ENCODE data around the gene TEX35.

TEX35 gene

GRCh38 chr1:178516110-178516509 lies 3.2 kb downstream of the TEX35 start:
- Histone ChIP-seq H3K27ac (no peak overlapping the region), H3K9ac (ENCODE audit: insufficient read length) (no peak overlapping the region), H3K36me3 (ENCODE audit: insufficient read depth, low read length) (no peaks in the 10 kb centered on the region), H3K4me3 (no peak overlapping the region), H3K9me3 (ENCODE audit: low read depth, low read length) (no peaks in the 10 kb centered on the region)
- DNase-seq (ENCODE audit: low read depth, low spot score) = no peak
- TF ChIP-seq FOXP2 (optimal IDR thresholded peaks at IDR 0.05; ENCODE audit: control extremely low read depth, extremely low read length, insufficient read depth) (no peak), EZH2 (IDR thresholded peaks at IDR 0.05) (no peak), POLR2AphosphoS5 (IDR thresholded peaks at IDR 0.05; ENCODE audit: borderline replicate concordance, low read depth, low read length) (no peak)

- TF ChIP-seq POLR2AphosphoS5 (IDR thresholded peaks at IDR 0.05; ENCODE audit: borderline replicate concordance, low read depth, low read length) = no peak
- no peak for TF ChIP-seq FOXP2 (optimal IDR thresholded peaks at IDR 0.05; ENCODE audit: control extremely low read depth, extremely low read length, insufficient read depth)
- TF ChIP-seq EZH2 (IDR thresholded peaks at IDR 0.05) = no peak
- Histone ChIP-seq H3K27ac (no peak overlapping the region), H3K4me3 (no peak overlapping the region), H3K9ac (ENCODE audit: insufficient read length) (no peak overlapping the region), H3K9me3 (ENCODE audit: low read depth, low read length) (no peaks in the 10 kb centered on the region), H3K36me3 (ENCODE audit: insufficient read depth, low read length) (no peaks in the 10 kb centered on the region)
- no peak for DNase-seq (ENCODE audit: low read depth, low spot score)
Observed at GRCh38 chr1:178518894-178519293, 6.0 kb downstream of the TEX35 start.

GRCh38 chr1:178520803-178521202 lies 7.9 kb downstream of the TEX35 start:
- Histone ChIP-seq H3K36me3 (ENCODE audit: insufficient read depth, low read length) (no peaks in the 10 kb centered on the region), H3K9ac (ENCODE audit: insufficient read length) (no peak overlapping the region), H3K4me3 (no peak overlapping the region), H3K27ac (no peak overlapping the region), H3K9me3 (ENCODE audit: low read depth, low read length) (no peaks in the 10 kb centered on the region)
- DNase-seq (ENCODE audit: low read depth, low spot score) = no peak
- TF ChIP-seq FOXP2 (optimal IDR thresholded peaks at IDR 0.05; ENCODE audit: control extremely low read depth, extremely low read length, insufficient read depth) (no peak), EZH2 (IDR thresholded peaks at IDR 0.05) (no peak), POLR2AphosphoS5 (IDR thresholded peaks at IDR 0.05; ENCODE audit: borderline replicate concordance, low read depth, low read length) (no peak)

- Histone ChIP-seq H3K9ac (ENCODE audit: insufficient read length) (no peak overlapping the region), H3K36me3 (ENCODE audit: insufficient read depth, low read length) (no peaks in the 10 kb centered on the region), H3K27ac (no peak overlapping the region), H3K4me3 (no peak overlapping the region), H3K9me3 (ENCODE audit: low read depth, low read length) (no peaks in the 10 kb centered on the region)
- TF ChIP-seq FOXP2 (optimal IDR thresholded peaks at IDR 0.05; ENCODE audit: control extremely low read depth, extremely low read length, insufficient read depth) = no peak
- TF ChIP-seq EZH2 (IDR thresholded peaks at IDR 0.05) = no peak
- TF ChIP-seq POLR2AphosphoS5 (IDR thresholded peaks at IDR 0.05; ENCODE audit: borderline replicate concordance, low read depth, low read length) = no peak
- no peak for DNase-seq (ENCODE audit: low read depth, low spot score)
Observed at GRCh38 chr1:178521241-178521640, 8.3 kb downstream of the TEX35 start.

- no peak for DNase-seq (ENCODE audit: low read depth, low spot score)
- H3K9me3 ChIP-seq (ENCODE audit: low read depth, low read length) = no peaks in the 10 kb centered on the region
- TF ChIP-seq POLR2AphosphoS5 (IDR thresholded peaks at IDR 0.05; ENCODE audit: borderline replicate concordance, low read depth, low read length) (no peak), EZH2 (IDR thresholded peaks at IDR 0.05) (no peak), FOXP2 (optimal IDR thresholded peaks at IDR 0.05; ENCODE audit: control extremely low read depth, extremely low read length, insufficient read depth) (no peak)
- no peak overlapping the region for H3K27ac ChIP-seq
- H3K9ac ChIP-seq (ENCODE audit: insufficient read length) = no peak overlapping the region
- no peaks in the 10 kb centered on the region for H3K36me3 ChIP-seq (ENCODE audit: insufficient read depth, low read length)
- no peak overlapping the region for H3K4me3 ChIP-seq
Observed at GRCh38 chr1:178527117-178527516, 14.2 kb downstream of the TEX35 start.

- TF ChIP-seq FOXP2 (optimal IDR thresholded peaks at IDR 0.05; ENCODE audit: control extremely low read depth, extremely low read length, insufficient read depth) = no peak
- no peak for TF ChIP-seq EZH2 (IDR thresholded peaks at IDR 0.05)
- no peak for TF ChIP-seq POLR2AphosphoS5 (IDR thresholded peaks at IDR 0.05; ENCODE audit: borderline replicate concordance, low read depth, low read length)
- Histone ChIP-seq H3K9ac (ENCODE audit: insufficient read length) (no peak overlapping the region), H3K27ac (no peak overlapping the region), H3K36me3 (ENCODE audit: insufficient read depth, low read length) (no peaks in the 10 kb centered on the region), H3K4me3 (no peak overlapping the region), H3K9me3 (ENCODE audit: low read depth, low read length) (no peaks in the 10 kb centered on the region)
- DNase-seq (ENCODE audit: low read depth, low spot score) = no peak
Observed at GRCh38 chr1:178528228-178528952, 15.5 kb downstream of the TEX35 start.

GRCh38 chr1:178528953-178529335 lies 16.0 kb downstream of the TEX35 start:
- Histone ChIP-seq H3K9ac (ENCODE audit: insufficient read length) (no peak overlapping the region), H3K4me3 (no peak overlapping the region), H3K9me3 (ENCODE audit: low read depth, low read length) (no peaks in the 10 kb centered on the region), H3K36me3 (ENCODE audit: insufficient read depth, low read length) (no peaks in the 10 kb centered on the region), H3K27ac (no peak overlapping the region)
- DNase-seq (ENCODE audit: low read depth, low spot score) = no peak
- TF ChIP-seq POLR2AphosphoS5 (IDR thresholded peaks at IDR 0.05; ENCODE audit: borderline replicate concordance, low read depth, low read length) = no peak

GRCh38 chr1:178529364-178530036 lies 16.6 kb downstream of the TEX35 start:
- no peaks in the 10 kb centered on the region for H3K9me3 ChIP-seq (ENCODE audit: low read depth, low read length)
- no peak for DNase-seq (ENCODE audit: low read depth, low spot score)
- H3K27ac ChIP-seq = no peak overlapping the region
- no peak overlapping the region for H3K9ac ChIP-seq (ENCODE audit: insufficient read length)
- H3K4me3 ChIP-seq = no peak overlapping the region
- no peaks in the 10 kb centered on the region for H3K36me3 ChIP-seq (ENCODE audit: insufficient read depth, low read length)
- no peak for TF ChIP-seq FOXP2 (optimal IDR thresholded peaks at IDR 0.05; ENCODE audit: control extremely low read depth, extremely low read length, insufficient read depth)
- TF ChIP-seq EZH2 (IDR thresholded peaks at IDR 0.05) = no peak
- no peak for TF ChIP-seq POLR2AphosphoS5 (IDR thresholded peaks at IDR 0.05; ENCODE audit: borderline replicate concordance, low read depth, low read length)
